ENCODE data around the gene FOXD1. TPM values are rescaled to one million over a fixed set of nuclear protein-coding genes. Genes with fewer than 3 reads are reported as not detected.

Gene FOXD1
- total and polyA plus RNA-seq, 2 of the 8 experiments (the other 6 are each of a cell fraction or from before 2014, with no cell fraction given) = 0.11 to 1.1 TPM

DNA sequence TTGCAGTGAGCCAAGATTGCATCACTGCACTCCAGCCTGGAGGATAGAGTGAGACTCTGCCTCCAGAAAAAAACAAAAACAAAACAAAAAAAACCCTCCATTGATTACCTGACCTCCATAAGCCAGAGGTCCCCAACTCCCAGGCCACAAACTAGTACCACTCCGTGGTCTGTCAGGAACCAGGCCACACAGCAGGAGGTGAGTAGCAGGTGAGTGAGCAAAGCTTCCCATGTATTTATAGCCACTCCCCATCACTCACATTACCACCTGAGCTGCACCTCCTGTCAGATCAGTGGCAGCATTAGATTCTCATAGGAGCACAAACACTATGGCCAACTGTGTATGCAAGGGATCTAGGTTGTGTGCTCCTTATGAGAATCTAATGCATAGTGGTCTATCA, 35.9 kb upstream of the FOXD1 start:
- Histone ChIP-seq H2BK15ac (ENCODE audit: low read length) (peak overlapping the region; percentile 93; the same call in 1 of the 2 replicates), H4K5ac (ENCODE audit: insufficient read length, low read depth, low read length) (no peak overlapping the region), H3K27me3 (replicated peaks in 1 of 4; ENCODE audit: control insufficient read depth in 3 of 4, extremely low read depth in 1 of 4, insufficient read depth in 3 of 4, low read length in 3 of 4) (no peaks in the 10 kb centered on the region), H2AFZ (ENCODE audit: low read length) (no peak overlapping the region), H3K18ac (ENCODE audit: extremely low read depth, low read length) (no peak overlapping the region), H4K8ac (ENCODE audit: extremely low read depth, insufficient read depth, low read length) (no peak overlapping the region), H3K36me3 (ENCODE audit: control insufficient read depth in 2 of 4, insufficient read depth in 4 of 4, low read length in 3 of 4) (no peaks in the 10 kb centered on the region), H2AK5ac (ENCODE audit: low read depth, low read length) (peak overlapping the region; percentile 54; the same call in 1 of the 2 replicates), H3K56ac (replicated peaks; ENCODE audit: insufficient read length, low read depth, low read length) (no peak overlapping the region), H2BK5ac (ENCODE audit: low read depth, low read length) (no peak overlapping the region; the same call in 1 of the 2 replicates), H4K91ac (replicated peaks; ENCODE audit: insufficient read length, low read length) (no peak overlapping the region), H3K4me3 (ENCODE audit: extremely low read depth in 1 of 4, insufficient read depth in 2 of 4, low read depth in 3 of 4, low read length in 4 of 4) (no peak overlapping the region), H4K20me1 (replicated peaks in 1 of 2; ENCODE audit: control insufficient read depth in 1 of 2, insufficient read depth in 2 of 2, low read length in 2 of 2) (no peaks in the 10 kb centered on the region), H3K14ac (ENCODE audit: insufficient read length) (no peak overlapping the region), H3K9me3 (ENCODE audit: insufficient read depth in 2 of 2, low read depth in 1 of 2, low read length in 1 of 2) (no peaks in the 10 kb centered on the region), H3K79me1 (ENCODE audit: low read depth, low read length) (no peaks in the 10 kb centered on the region), H2BK20ac (ENCODE audit: low read length) (peak overlapping the region; percentile 72; the same call in 1 of the 2 replicates), H3K4me2 (ENCODE audit: insufficient read depth in 1 of 2, low read depth in 2 of 2, low read length in 2 of 2) (no peak overlapping the region), H3K23me2 (ENCODE audit: low read depth, low read length) (no peaks in the 10 kb centered on the region; the same call in 1 of the 2 replicates), H3K9ac (replicated peaks in 1 of 4; ENCODE audit: extremely low read depth in 1 of 4, low read depth in 3 of 4, low read length in 3 of 4) (no peak overlapping the region), H3K4me1 (replicated peaks in 1 of 4; ENCODE audit: control insufficient read depth in 3 of 4, insufficient read depth in 4 of 4, low read length in 3 of 4) (peaks cover 14 to 24% (median 21%) of the 10 kb centered on the region in 4 experiments), H3K79me2 (ENCODE audit: control insufficient read depth in 1 of 2, insufficient read depth in 2 of 2, low read length in 2 of 2) (no peaks in the 10 kb centered on the region), H2BK120ac (replicated peaks; ENCODE audit: low read depth, low read length) (no peak overlapping the region), H2BK12ac (ENCODE audit: low read depth, low read length) (peak overlapping the region; percentile 92), H3K4ac (replicated peaks; ENCODE audit: insufficient read length, low read depth, low read length) (no peak overlapping the region), H3K27ac (ENCODE audit: low read depth, low read length) (no peak overlapping the region), H3K23ac (ENCODE audit: insufficient read length) (no peak overlapping the region)
- DNase-seq (ENCODE audit: low read depth in 1 of 2, low spot score in 2 of 2) = no peak
- 81% methylated on average over 1 of the region's 1 CpG; no CpG with 5 or more reads in 1 of the 2 experiments for WGBS, 2 experiments (ENCODE audit: extremely low coverage in 1 of 2, insufficient coverage in 1 of 2, insufficient read length in 1 of 2, insufficient replicate concordance in 2 of 2, low coverage in 1 of 2, low lambda C conversion rate in 2 of 2, missing lambda C conversion rate in 1 of 2)
- CTCF ChIA-PET (ENCODE audit: partially characterized antibody) = interaction anchor here (1.1 to 2.5 kb wide), 6 partner anchors 13 to 36 kb away, joined by 3 to 9 read pairs (median 4); partner anchors contain the start of genes BTF3 and FOXD1
- no peak for TF ChIP-seq MAX (IDR thresholded peaks at IDR 0.05)
- no peak for TF ChIP-seq EZH2 (IDR thresholded peaks at IDR 0.05; ENCODE audit: low read depth, low read length, severe bottlenecking)
- TF ChIP-seq CREB1 (IDR thresholded peaks at IDR 0.05) = no peak
- no peak for TF ChIP-seq SP1 (IDR thresholded peaks at IDR 0.05; ENCODE audit: low read depth, low read length)
- TF ChIP-seq SP4 (IDR thresholded peaks at IDR 0.05; ENCODE audit: low read length) = no peak
- TF ChIP-seq SRF (IDR thresholded peaks at IDR 0.05; ENCODE audit: low read depth, low read length) = no peak
- no peak for FAIRE-seq
- POLR2A ChIA-PET (ENCODE audit: partially characterized antibody) = interaction anchor here (0.9 to 9.3 kb wide), 3 partner anchors 14 to 21 kb away, joined by 3 to 170 read pairs (median 3); partner anchors contain the start of gene BTF3

All from H1 (cell line).